Left forelimb (tissue), 1 donor: Measurements from ENCODE around the gene KRT38.

Experiments used
- DNase-seq: peaks from one replicate; pipeline ENCODE4 v3.0.0-alpha.2; 2018; ENCODE audit warnings: low spot score

Gene KRT38

DNA sequence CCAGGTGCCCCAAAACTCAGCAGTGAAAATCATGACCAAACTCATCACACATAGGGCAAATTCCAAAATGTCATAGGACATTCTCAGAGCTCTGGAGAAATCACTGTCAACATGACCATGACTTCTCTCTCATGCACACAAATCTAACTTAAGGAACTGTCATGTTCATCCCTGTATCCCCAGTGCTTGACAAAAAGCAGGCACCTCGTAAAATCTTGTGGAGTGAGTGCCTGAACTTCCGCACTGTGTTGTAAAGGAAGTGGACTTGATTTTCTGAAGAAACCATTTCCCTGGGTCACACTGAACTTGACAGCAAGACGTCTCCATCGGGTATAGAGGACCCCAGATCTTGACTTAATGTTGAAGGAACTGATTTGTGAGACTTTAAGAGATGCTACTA is 19.2 kb downstream of the KRT38 start:
- no peak for DNase-seq

GRCh38 chr17:41421116-41421515 is 19.7 kb downstream of the KRT38 start:
- DNase-seq = no peak

DNA sequence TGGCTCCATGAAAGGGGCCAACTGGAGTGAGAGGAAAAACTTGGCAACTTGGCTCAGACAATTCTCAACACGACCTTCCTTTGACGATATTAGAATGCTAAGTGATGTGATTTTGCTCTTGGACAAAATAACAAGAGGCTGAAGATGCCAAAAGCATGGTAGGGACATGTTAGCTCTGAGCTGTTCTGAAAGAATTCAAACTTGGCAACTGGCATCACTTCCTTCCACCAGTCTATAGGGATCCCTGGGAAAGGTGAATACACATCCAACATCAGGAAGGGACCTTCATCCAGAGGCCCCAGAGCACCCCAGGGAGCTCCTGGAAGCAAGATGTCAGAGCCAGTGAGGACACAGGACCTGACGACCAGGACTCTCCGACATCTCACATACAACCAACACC is 20.6 kb downstream of the KRT38 start:
- no peak for DNase-seq

DNA sequence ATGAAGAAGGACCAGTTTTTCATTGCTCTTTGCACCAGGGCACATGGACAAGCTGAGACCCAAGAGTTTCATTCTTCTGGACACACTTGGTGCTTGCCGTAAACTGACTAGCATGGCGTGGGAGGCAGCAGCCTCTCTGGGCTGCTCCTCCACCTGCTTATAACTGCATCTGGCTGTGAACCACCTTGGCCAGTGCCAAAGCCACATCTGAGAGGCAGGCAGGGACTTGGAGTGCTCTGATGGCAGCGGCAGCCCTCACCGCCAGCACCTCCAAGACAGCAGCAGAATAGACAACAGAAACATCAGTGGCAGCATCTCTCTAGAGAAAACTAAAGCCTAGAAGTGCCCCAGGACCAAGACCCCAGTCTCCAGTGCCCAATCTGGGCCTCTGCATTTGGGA is 21.1 kb downstream of the KRT38 start:
- DNase-seq = no peak

DNA sequence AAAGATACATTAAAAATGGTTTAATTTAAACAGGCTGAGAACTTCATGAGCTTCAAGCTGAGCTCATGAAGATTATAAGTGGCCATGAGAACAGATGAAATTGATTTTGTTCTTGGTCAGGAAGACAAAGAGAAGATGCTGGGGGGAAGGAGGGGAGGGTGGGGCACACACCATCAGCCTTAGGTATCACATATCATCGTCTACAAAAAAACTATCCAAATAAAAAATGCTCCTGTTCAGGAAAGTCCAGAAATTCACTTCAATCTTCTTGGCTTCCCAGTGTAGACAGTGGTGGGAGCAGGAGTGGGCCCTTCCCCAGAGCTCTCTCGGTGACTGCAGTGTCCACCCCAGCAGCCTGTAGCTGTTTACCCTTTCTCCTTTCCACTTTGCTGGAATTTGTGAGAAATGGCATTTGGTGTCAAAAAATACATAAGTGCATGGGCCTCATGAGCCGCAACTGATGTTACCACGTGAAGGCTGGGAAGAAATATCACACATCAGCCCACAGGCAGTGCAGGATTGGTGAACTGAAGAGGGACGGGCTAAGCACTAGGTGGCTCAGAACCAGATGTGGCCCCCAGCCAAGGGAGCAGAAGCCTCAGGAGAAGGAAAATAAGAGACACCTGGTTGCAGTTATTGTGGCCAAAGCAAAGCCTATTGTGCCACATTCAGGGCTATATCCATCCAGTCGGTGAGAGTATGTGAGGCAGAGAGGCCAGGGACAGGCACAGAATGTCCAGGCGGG is 22.5 kb downstream of the KRT38 start:
- no peak for DNase-seq

DNA sequence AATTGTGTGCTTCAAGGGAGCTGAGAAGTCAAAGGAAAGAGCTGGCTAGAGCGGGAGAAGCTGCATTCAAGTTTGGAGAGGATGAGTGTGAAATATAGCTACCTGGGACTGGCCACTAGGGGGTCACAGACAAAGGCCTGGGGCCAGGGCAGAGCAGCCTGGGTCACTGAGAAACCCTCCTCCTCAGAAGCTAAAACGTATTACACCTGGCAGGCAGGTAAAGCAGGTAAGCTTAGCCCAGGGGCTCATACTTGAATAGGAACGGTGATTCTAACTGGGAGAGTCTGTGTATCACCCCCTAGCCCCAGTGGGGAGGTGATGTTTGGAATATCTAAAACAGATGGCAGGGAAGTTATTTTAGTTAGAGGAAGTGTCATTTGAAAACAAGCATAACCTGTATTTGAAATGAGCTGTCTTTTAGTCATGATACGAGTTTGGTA is 23.2 kb downstream of the KRT38 start:
- no peak for DNase-seq

DNA sequence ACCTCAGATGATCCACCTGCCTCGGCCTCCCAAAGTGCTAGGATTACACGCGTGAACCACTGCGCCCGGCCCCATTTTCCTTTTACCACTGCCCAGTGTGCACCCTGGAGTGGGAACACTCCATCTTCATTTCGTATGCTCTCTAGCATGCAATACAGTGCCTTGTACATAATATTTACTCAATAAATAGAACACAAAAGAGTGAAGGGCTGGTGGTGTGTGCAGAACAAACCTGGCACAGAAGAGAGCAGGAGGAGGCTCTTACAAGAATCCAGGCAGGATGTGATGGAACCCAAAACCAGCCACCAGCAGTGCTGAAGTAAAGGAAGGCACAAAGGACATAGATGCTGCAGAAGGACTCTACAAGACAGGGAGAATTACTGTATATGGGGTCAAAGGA is 23.7 kb downstream of the KRT38 start:
- DNase-seq = no peak

DNA sequence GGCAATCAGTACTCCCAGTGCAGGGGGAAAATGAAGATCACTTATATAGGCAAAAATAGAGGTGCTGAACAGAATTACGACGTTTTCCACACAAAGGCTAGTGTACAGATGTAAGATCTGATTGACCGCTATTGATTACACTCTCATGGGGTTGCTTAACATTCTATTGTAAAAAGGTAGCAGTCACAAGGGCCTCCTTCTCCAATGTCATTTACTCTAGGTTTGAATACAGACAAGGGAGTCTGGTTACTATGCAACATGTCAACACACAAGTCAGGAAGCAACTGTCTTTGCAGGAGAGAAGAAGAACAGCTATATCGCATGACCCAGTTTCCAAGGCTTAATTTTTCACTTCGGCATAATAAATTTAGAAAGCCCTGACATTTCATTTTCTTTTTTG is 24.3 kb downstream of the KRT38 start:
- DNase-seq = no peak

DNA sequence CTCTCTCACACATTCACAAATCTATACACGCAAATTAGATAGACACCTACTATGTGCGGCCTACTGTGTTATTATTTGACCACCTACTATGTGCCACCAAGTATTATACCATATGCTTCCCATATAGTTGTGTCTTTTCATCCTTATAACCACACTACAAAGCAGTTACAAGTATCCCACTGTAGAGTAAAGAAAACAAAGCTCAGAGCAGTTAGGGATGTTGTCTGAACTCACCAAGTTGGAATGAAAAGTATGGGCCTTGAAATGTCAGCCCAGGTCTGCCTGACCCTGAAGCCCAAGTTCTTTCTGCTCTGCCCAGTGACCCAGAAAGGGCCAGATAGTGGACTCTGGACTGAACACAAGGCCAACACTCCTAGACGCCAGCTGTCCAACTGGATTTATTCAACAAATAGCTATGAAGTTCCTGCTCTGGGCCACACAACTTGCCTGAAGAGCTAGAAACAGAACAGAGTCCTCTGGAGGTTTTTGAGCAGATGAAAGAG is 24.9 kb downstream of the KRT38 start:
- DNase-seq = no peak

DNA sequence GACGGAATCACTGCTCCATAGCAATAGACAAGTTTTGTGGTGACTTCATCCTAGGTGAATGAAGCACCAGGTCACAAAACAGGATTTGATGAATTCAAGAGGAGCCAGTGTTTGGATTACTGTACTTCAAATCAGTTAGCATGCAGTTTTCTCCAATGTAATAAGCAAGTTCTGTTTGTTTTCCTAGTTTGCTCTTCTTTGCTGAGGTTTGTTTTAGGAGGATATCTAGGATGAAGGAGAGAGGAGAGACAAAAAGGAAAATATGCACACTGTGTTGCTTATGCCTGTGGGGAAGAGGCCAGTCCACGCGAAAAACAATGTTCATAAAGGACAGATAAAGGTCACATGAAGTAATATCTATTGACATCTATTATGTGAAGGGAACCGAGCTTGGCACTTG is 25.4 kb downstream of the KRT38 start:
- DNase-seq = no peak

GRCh38 chr17:41413982-41414381 is 26.8 kb downstream of the KRT38 start:
- no peak for DNase-seq

- no peak for DNase-seq
Observed at GRCh38 chr17:41413353-41413957, 27.3 kb downstream of the KRT38 start.

- no peak for DNase-seq
Observed at GRCh38 chr17:41411072-41411840, 29.5 kb downstream of the KRT38 start.

DNA sequence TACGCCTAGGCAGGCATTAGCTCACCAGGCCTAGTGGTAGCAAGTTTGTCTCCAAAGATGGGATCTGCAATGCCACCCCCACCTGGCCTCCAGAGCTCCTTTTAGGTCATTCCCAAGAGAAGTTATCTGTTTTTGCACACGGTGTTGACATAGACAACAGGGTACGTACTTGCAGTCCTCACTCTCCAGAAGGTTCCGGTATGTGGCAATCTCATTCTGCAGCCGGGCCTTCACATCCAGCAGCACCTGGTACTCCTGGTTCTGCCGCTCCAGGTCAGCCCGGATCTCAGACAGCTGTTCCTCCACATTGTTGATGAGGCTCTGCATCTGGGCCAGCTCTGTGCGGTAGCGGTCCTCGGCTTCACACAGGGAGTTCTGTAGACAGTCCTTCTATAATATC is 33.6 kb downstream of the KRT38 start:
- no peak for DNase-seq

DNA sequence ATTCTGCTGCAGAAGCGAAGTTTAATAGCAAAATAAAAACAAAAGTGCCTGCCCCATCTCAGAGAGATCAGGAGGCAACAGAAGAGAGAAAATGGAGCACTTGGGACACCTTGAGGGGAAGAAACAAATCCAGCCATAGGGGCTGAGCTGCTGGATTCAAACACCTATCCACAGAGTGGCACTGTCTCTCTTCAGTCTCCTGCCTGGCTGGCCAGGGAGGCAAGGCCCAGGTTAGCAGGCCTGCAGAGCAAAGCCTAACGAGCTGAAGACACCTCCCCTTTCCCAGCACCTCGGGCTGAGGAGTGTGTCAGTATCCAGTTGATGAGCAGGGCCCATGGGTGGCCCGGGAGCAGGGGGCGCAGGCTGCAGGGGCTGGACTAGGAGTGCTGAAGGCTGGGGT is 34.6 kb downstream of the KRT38 start:
- DNase-seq = no peak

DNA sequence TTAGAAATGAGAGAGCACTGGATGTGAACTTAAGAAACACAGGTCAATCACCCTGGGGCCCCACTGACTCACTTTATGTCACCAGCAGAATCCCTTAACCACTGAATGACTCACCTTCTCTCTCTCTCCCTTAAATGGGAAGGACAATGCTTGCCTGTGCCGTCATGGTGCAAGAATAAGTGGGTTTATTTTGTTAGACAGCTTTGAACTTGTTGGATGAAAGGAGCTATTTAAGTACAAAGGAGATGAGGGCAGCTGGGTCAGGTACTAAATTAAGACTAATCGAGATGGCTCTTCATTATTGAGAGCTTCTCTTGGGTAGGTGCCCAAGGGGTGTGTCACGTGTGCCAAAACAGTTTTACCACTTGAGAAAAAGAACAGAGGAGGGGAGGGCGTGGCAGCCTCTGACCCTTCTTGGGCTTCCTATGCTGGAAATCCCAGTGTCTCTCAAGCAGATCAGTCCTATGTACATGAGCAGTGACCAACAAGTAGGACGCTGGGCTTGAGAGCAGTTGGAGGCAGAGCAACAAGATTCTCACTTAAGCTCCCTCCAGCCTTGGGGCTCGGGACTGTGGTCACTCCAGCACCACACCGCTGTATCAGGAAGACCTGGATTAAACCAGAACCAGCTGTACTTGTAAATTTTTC is 36.6 kb downstream of the KRT38 start:
- no peak for DNase-seq

GRCh38 chr17:41403404-41404023 is 37.3 kb downstream of the KRT38 start:
- no peak for DNase-seq

DNA sequence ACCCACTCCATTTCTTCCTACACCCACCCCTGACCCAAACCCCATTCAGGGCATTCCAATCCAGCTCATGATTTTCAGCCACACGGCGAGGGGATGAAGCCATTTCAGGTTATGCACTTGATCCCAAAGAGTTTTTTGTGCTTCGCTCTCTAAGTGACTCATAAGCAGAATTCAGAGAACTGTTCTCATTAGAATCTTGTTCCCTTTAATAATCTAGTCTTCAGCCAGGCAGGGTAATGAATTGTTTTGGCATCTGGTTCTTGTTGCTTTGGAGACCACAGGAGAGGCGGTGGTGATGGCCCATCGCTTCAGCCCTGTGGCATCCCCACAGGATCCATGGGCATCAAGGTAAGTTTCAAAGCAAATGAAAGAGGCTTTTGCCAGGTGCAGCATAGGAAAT is 38.6 kb downstream of the KRT38 start:
- no peak for DNase-seq

DNA sequence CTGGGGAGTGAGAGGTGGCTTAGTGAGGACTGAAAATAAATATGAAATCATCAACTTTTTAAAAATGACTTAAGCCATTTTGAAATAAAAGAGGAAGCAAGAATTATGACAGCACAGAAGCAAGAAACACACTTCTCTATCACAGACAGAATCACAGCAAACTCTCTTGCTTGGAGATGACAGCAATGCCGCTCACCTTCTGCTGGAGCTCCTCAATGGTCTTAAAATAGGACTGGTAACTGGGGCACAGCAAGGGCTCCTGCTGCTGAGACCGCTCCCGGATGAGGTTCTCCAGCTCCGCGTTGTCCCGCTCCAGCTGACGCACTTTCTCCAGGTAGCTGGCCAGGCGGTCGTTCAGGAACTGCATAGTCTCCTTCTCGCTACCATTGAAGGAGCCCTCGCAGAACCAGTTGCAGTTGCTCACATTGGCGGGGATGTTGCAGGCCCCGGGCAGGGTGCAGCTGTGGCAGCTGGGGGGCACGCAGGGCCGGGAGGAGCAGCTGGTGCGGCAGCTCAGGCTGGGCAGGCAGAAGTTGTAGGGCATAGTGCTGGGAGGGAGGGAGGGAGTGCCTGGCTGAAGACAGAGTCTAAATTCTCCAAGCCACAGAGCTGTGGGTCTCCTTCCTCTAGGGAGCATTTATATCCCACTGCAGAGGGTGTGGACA is 43.7 kb downstream of the KRT38 start, which contains the start of gene KRT31:
TSS of gene KRT31 (minus strand) at position 613 of the 665 bp plus-strand sequence. CDS start at position 544, 69 bp downstream.
- DNase-seq = peak; percentile 63

DNA sequence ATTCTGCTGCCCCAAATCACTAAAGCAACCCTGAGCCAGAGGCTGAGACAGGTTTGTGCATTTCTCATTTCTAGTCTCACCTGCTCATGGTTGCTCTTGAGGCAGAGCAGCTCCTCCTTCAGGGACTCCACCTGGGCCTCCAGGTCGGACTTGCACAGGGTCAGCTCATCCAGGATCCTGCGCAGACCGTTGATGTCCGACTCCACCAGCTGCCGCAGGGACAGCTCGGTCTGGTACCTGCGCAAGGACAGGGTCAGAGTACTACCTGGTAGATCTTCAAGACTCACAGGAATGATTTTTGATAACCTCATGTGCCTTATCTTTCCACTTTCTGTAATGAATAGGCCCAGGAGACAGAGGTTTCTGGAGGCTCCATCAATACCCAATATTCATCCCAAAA is 44.4 kb downstream of the KRT38 start:
- DNase-seq = no peak

- no peak for DNase-seq
Observed at GRCh38 chr17:41395611-41396010, 45.2 kb downstream of the KRT38 start.
